ENCODE measurements around the gene ZNF609.

DNA sequence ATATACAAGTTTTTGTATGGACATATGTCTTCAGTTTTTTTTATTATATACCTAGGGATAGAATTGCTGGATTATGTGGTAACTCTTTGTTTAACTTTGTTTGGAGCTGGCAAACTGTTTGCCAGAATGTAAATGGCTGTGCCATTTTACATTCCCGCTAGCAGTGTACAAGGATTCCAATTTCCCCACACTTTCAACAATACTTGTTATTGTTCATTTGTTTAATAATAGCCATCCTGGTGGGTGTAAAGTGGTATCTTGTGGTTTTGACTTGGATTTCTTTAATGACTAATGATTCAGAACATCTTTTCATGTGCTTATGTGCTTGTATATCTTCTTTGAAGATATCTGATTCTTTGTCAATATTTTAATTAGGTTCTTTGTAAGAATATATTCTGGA is 64.4 kb downstream of the ZNF609 start:
- TF ChIP-seq, protein P1, sequence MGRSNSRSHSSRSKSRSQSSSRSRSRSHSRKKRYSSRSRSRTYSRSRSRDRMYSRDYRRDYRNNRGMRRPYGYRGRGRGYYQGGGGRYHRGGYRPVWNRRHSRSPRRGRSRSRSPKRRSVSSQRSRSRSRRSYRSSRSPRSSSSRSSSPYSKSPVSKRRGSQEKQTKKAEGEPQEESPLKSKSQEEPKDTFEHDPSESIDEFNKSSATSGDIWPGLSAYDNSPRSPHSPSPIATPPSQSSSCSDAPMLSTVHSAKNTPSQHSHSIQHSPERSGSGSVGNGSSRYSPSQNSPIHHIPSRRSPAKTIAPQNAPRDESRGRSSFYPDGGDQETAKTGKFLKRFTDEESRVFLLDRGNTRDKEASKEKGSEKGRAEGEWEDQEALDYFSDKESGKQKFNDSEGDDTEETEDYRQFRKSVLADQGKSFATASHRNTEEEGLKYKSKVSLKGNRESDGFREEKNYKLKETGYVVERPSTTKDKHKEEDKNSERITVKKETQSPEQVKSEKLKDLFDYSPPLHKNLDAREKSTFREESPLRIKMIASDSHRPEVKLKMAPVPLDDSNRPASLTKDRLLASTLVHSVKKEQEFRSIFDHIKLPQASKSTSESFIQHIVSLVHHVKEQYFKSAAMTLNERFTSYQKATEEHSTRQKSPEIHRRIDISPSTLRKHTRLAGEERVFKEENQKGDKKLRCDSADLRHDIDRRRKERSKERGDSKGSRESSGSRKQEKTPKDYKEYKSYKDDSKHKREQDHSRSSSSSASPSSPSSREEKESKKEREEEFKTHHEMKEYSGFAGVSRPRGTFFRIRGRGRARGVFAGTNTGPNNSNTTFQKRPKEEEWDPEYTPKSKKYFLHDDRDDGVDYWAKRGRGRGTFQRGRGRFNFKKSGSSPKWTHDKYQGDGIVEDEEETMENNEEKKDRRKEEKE (IDR thresholded peaks at IDR 0.05), result no peak
- TF ChIP-seq, protein P2, sequence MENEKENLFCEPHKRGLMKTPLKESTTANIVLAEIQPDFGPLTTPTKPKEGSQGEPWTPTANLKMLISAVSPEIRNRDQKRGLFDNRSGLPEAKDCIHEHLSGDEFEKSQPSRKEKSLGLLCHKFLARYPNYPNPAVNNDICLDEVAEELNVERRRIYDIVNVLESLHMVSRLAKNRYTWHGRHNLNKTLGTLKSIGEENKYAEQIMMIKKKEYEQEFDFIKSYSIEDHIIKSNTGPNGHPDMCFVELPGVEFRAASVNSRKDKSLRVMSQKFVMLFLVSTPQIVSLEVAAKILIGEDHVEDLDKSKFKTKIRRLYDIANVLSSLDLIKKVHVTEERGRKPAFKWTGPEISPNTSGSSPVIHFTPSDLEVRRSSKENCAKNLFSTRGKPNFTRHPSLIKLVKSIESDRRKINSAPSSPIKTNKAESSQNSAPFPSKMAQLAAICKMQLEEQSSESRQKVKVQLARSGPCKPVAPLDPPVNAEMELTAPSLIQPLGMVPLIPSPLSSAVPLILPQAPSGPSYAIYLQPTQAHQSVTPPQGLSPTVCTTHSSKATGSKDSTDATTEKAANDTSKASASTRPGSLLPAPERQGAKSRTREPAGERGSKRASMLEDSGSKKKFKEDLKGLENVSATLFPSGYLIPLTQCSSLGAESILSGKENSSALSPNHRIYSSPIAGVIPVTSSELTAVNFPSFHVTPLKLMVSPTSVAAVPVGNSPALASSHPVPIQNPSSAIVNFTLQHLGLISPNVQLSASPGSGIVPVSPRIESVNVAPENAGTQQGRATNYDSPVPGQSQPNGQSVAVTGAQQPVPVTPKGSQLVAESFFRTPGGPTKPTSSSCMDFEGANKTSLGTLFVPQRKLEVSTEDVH (IDR thresholded peaks at IDR 0.05; ENCODE audit: low read depth, partially characterized antibody), result no peak
